Measurements from ENCODE around the gene FAM47E. TPM values are rescaled to one million over a fixed set of nuclear protein-coding genes. Genes with fewer than 3 reads are reported as not detected.
"Not testable (repeated sequence)": the region's sequence is repeated elsewhere in the genome, so short reads cannot be mapped to it uniquely, and the experiment has no call there.

The FAM47E gene
- total RNA-seq, 1 donor from 2014 or later: 7.0 TPM

GRCh38 chr4:76282941-76283689 is 31.6 kb downstream of the FAM47E start:
- no peak overlapping the region for H2AFZ ChIP-seq (replicated peaks)
- TF ChIP-seq EZH2phosphoT487 (IDR thresholded peaks at IDR 0.05) (no peak), EZH2 (IDR thresholded peaks at IDR 0.05) (no peak), CTCF (IDR thresholded peaks at IDR 0.05) (no peak)
- Mint-ChIP-seq H3K36me3 (no peaks in the 10 kb centered on the region), H3K4me3 (no peak overlapping the region), H3K4me1 (peaks cover 13% of the 10 kb centered on the region), H3K9me3 (peaks cover 24% of the 10 kb centered on the region), H3K27me3 (ENCODE audit: insufficient read depth, low read depth) (peaks cover 7% of the 10 kb centered on the region), H3K27ac (no peak overlapping the region)
- peaks cover 2% of the 10 kb centered on the region for H3K9me3 ChIP-seq (ENCODE audit: low read depth)
- DNase-seq (ENCODE audit: low spot score): no peak
- H3K36me3 ChIP-seq: no peaks in the 10 kb centered on the region
- H3K27me3 ChIP-seq: no peaks in the 10 kb centered on the region
- H3K27ac ChIP-seq: no peak overlapping the region
- H3K4me1 ChIP-seq: no peaks in the 10 kb centered on the region
- no peaks in the 10 kb centered on the region for H3F3A ChIP-seq (ENCODE audit: low read depth)
- no peak overlapping the region for H3K4me3 ChIP-seq
- H4K20me1 ChIP-seq (ENCODE audit: low read depth): no peaks in the 10 kb centered on the region
- H3K4me2 ChIP-seq: no peak overlapping the region
- H3K9ac ChIP-seq: no peak overlapping the region
- H3K79me2 ChIP-seq (ENCODE audit: low read depth): no peaks in the 10 kb centered on the region

- Histone ChIP-seq H3K27ac (no peak overlapping the region), H3F3A (ENCODE audit: low read depth) (no peaks in the 10 kb centered on the region), H3K4me3 (no peak overlapping the region), H3K27me3 (no peaks in the 10 kb centered on the region), H3K9ac (no peak overlapping the region), H2AFZ (replicated peaks) (no peak overlapping the region), H3K9me3 (ENCODE audit: low read depth) (peaks cover 2% of the 10 kb centered on the region), H3K36me3 (no peaks in the 10 kb centered on the region), H4K20me1 (ENCODE audit: low read depth) (no peaks in the 10 kb centered on the region), H3K79me2 (ENCODE audit: low read depth) (no peaks in the 10 kb centered on the region), H3K4me2 (no peak overlapping the region), H3K4me1 (no peaks in the 10 kb centered on the region)
- Mint-ChIP-seq H3K9me3 (peaks cover 24% of the 10 kb centered on the region), H3K4me3 (no peak overlapping the region), H3K36me3 (no peaks in the 10 kb centered on the region), H3K4me1 (peaks cover 13% of the 10 kb centered on the region), H3K27ac (no peak overlapping the region), H3K27me3 (ENCODE audit: insufficient read depth, low read depth) (peaks cover 7% of the 10 kb centered on the region)
- TF ChIP-seq CTCF (IDR thresholded peaks at IDR 0.05) (no peak), EZH2 (IDR thresholded peaks at IDR 0.05) (no peak), EZH2phosphoT487 (IDR thresholded peaks at IDR 0.05) (no peak)
- no peak for DNase-seq (ENCODE audit: low spot score)
These were observed 32.4 kb downstream of the FAM47E start for GRCh38 chr4:76283900-76284299.

- H3K4me2 ChIP-seq; H4K20me1 ChIP-seq (ENCODE audit: low read depth); H3K79me2 ChIP-seq (ENCODE audit: low read depth); H2AFZ ChIP-seq (replicated peaks); H3K27me3 ChIP-seq; H3K9ac ChIP-seq; H3K36me3 ChIP-seq; H3K9me3 ChIP-seq (ENCODE audit: low read depth); H3K27ac ChIP-seq; H3K4me3 ChIP-seq; H3K27ac Mint-ChIP-seq; H3F3A ChIP-seq (ENCODE audit: low read depth); H3K36me3 Mint-ChIP-seq; DNase-seq (ENCODE audit: low spot score); H3K4me1 ChIP-seq; H3K4me3 Mint-ChIP-seq; H3K4me1 Mint-ChIP-seq; H3K27me3 Mint-ChIP-seq (ENCODE audit: insufficient read depth, low read depth): not testable (repeated sequence)
- H3K9me3 Mint-ChIP-seq: peaks cover 24% of the 10 kb centered on the region
These were observed 36.3 kb downstream of the FAM47E start for GRCh38 chr4:76287811-76288210.

- Mint-ChIP-seq H3K27me3 (ENCODE audit: insufficient read depth, low read depth) (peaks cover 4% of the 10 kb centered on the region), H3K36me3 (peaks cover 3% of the 10 kb centered on the region), H3K9me3 (peaks cover 16% of the 10 kb centered on the region), H3K4me1 (no peaks in the 10 kb centered on the region), H3K4me3 (no peak overlapping the region), H3K27ac (no peak overlapping the region)
- no peaks in the 10 kb centered on the region for H3K27me3 ChIP-seq
- no peaks in the 10 kb centered on the region for H4K20me1 ChIP-seq (ENCODE audit: low read depth)
- no peak overlapping the region for H3K27ac ChIP-seq
- no peaks in the 10 kb centered on the region for H3K4me1 ChIP-seq
- H3K4me2 ChIP-seq: no peak overlapping the region
- H3K9me3 ChIP-seq (ENCODE audit: low read depth): no peaks in the 10 kb centered on the region
- TF ChIP-seq EZH2 (IDR thresholded peaks at IDR 0.05) (no peak), CTCF (IDR thresholded peaks at IDR 0.05) (no peak), EZH2phosphoT487 (IDR thresholded peaks at IDR 0.05) (no peak)
- no peak overlapping the region for H3K4me3 ChIP-seq
- no peaks in the 10 kb centered on the region for H3K79me2 ChIP-seq (ENCODE audit: low read depth)
- H3F3A ChIP-seq (ENCODE audit: low read depth): no peaks in the 10 kb centered on the region
- no peak overlapping the region for H3K9ac ChIP-seq
- H2AFZ ChIP-seq (replicated peaks): no peak overlapping the region
- H3K36me3 ChIP-seq: no peaks in the 10 kb centered on the region
- no peak for DNase-seq (ENCODE audit: low spot score)
These were observed 41.2 kb downstream of the FAM47E start for GRCh38 chr4:76292730-76293129.
